ENCODE measurements around the gene ATL1. TPM values are rescaled to one million over a fixed set of nuclear protein-coding genes. Genes with fewer than 3 reads are reported as not detected.
"Not testable (repeated sequence)": the region's sequence is repeated elsewhere in the genome, so short reads cannot be mapped to it uniquely, and the experiment has no call there.

Gene ATL1
- total RNA-seq, 1 donor from 2014 or later: 8.4 TPM

DNA sequence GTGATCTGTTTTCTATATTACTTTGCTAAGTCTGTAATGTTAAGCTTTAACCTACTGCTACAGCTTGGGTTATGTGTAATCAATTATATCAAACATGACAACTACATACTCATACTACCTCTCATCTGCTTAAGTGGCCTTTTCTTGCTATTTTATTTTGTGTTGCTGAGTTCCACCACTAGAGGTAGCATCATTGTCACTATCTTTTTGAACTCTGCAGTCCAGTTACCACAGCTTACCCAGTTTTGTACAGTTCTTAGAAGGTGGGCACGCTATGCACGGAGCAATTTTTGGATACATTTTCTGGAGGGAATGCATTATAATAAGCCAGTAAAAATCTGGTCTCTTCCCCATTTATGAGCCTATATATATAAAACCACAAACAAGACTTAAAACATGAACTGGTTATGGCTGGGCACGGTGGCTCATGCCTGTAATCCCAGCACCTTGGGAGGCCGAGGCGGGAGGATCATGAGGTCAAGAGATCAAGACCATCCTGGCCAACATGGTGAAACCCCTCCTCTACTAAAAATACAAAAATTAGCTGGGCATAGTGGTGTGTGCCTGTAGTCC lies 59.7 kb downstream of the ATL1 start:
- TF ChIP-seq, protein P1, sequence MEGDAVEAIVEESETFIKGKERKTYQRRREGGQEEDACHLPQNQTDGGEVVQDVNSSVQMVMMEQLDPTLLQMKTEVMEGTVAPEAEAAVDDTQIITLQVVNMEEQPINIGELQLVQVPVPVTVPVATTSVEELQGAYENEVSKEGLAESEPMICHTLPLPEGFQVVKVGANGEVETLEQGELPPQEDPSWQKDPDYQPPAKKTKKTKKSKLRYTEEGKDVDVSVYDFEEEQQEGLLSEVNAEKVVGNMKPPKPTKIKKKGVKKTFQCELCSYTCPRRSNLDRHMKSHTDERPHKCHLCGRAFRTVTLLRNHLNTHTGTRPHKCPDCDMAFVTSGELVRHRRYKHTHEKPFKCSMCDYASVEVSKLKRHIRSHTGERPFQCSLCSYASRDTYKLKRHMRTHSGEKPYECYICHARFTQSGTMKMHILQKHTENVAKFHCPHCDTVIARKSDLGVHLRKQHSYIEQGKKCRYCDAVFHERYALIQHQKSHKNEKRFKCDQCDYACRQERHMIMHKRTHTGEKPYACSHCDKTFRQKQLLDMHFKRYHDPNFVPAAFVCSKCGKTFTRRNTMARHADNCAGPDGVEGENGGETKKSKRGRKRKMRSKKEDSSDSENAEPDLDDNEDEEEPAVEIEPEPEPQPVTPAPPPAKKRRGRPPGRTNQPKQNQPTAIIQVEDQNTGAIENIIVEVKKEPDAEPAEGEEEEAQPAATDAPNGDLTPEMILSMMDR (IDR thresholded peaks at IDR 0.05): peak; percentile 49
- no peak for ATAC-seq

DNA sequence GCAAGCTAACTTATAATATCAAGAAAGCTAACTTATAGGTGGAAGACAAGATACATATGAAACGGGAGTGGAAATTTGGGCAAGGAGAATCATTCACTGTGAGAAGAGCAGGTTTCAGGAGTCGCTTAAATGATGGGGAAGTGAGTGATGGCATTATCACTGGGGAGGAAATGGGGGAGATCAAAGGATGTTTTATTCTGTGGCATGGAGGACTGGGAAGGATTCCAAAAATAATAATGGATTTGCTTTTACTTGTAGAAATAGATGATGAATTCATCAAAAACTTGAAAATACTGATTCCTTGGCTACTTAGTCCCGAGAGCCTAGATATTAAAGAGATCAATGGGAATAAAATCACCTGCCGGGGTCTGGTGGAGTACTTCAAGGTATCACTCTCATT lies 60.4 kb downstream of the ATL1 start:
- no peak overlapping the region for H3K4me3 ChIP-seq
- TF ChIP-seq, protein P1 (IDR thresholded peaks at IDR 0.05): no peak
- intact Hi-C loops (cut with DNase I): no loop called here
- ATAC-seq (no peak), DNase-seq (no peak)
- no peaks in the 10 kb centered on the region for H3K9me3 ChIP-seq
- no peaks in the 10 kb centered on the region for H3K4me1 ChIP-seq
- no peaks in the 10 kb centered on the region for H3K27me3 ChIP-seq (ENCODE audit: low read depth)
- peaks cover 4% of the 10 kb centered on the region for H3K36me3 ChIP-seq
- H3K27ac ChIP-seq: no peak overlapping the region

More for the DNA sequence above, 59.7 kb downstream of the ATL1 start:
- Histone ChIP-seq H3K4me1 (no peaks in the 10 kb centered on the region), H3K4me3 (no peak overlapping the region), H3K9me3 (no peaks in the 10 kb centered on the region), H3K36me3 (peaks cover 4% of the 10 kb centered on the region), H3K27ac (no peak overlapping the region), H3K27me3 (ENCODE audit: low read depth) (no peaks in the 10 kb centered on the region)
- intact Hi-C loops (cut with DNase I): no loop called here
- no peak for DNase-seq

DNA sequence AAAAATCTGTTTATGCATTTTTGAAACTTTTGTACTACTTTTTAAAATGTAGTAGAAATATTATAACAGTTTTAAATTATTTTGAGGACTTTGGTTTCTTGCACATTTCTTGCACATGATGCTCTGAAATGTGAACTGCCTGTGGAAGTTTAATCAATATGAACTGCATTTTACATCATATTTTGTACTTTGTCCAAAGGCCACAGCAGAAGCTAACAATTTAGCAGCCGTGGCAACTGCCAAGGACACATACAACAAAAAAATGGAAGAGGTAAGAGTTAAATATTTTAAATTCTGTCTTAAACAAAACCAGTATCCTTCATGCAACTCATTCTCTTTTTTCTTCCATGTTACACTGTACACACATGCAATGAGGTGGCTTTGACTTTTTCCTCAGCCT lies 63.0 kb downstream of the ATL1 start:
- intact Hi-C loops (cut with DNase I): no loop called here
- Histone ChIP-seq H3K4me1 (no peaks in the 10 kb centered on the region), H3K36me3 (peaks cover 3% of the 10 kb centered on the region), H3K9me3 (no peaks in the 10 kb centered on the region), H3K27ac (no peak overlapping the region), H3K4me3 (no peak overlapping the region), H3K27me3 (ENCODE audit: low read depth) (no peaks in the 10 kb centered on the region)
- TF ChIP-seq, protein P1 (IDR thresholded peaks at IDR 0.05): no peak
- ATAC-seq (no peak), DNase-seq (no peak)

DNA sequence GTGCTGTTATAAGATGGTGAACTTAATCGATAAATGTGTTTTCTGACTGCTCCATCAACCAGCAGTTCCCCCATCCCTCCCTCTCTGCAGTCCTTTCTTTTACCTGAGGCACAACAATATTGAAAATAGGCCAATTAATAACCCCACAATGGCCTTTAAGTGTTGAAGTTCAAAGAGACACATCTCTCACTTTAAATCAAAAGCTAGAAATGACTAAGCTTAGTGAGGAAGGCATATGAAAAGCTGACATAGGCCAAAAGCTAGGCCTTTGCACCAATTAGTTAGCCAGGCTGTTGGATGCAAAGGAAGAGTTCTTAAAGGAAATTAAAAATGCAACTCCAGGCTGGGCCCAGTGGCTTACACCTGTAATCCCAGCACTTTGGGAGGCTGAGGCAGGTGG lies 64.5 kb downstream of the ATL1 start:
- no peak for DNase-seq
- no peak overlapping the region for H3K27ac ChIP-seq
- TF ChIP-seq, protein P1 (IDR thresholded peaks at IDR 0.05): no peak
- H3K4me3 ChIP-seq: no peak overlapping the region
- intact Hi-C loops (cut with DNase I): no loop called here
- H3K9me3 ChIP-seq: no peaks in the 10 kb centered on the region
- no peaks in the 10 kb centered on the region for H3K27me3 ChIP-seq (ENCODE audit: low read depth)
- H3K4me1 ChIP-seq: no peaks in the 10 kb centered on the region
- H3K36me3 ChIP-seq: peaks cover 16% of the 10 kb centered on the region
- no peak for ATAC-seq

DNA sequence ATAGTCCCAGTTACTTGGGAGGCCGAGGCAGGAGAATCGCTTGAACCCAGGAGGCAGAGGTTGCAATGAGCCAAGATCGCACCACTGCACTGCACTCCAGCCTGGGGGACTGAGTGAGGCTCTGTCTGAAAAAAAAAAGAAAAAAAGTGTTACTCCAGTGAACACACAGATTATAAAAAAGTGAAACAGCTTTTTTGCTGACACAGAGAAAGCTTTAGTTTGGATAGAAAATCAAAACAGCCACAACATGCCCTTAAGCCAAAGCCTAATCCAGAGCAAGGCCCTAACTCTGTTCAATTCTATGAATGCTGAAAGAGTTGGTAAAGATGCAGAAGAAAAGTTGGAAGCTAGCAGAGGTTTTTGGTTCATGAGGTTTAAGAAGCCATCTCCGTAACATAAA lies 65.0 kb downstream of the ATL1 start:
- ATAC-seq; intact Hi-C loops (cut with DNase I); H3K4me1 ChIP-seq; H3K27ac ChIP-seq; H3K9me3 ChIP-seq; H3K4me3 ChIP-seq; DNase-seq; H3K27me3 ChIP-seq (ENCODE audit: low read depth): not testable (repeated sequence)
- H3K36me3 ChIP-seq: peaks cover 19% of the 10 kb centered on the region

DNA sequence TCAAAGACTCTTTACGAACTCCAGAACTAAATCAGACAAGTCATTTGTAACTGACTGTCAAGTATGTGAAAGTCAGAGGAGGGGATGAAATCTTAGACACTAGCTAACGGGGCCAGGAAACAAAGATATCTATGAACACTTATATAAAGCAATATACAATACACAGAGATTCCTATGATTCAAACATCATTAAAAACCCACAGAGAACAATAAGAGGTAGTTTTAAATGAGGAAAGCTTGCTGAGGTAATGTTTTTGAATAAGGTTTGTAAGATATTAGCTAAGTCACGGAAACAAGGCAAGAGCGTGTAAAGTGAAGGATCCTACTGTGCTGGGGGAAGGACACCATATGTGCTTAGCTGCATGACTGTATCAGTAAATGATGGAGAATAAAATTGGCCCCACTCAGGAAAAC lies 71.5 kb downstream of the ATL1 start:
- Histone ChIP-seq H3K4me1 (no peaks in the 10 kb centered on the region), H3K36me3 (peaks cover 49% of the 10 kb centered on the region), H3K9me3 (no peaks in the 10 kb centered on the region), H3K27ac (no peak overlapping the region), H3K27me3 (ENCODE audit: low read depth) (no peaks in the 10 kb centered on the region), H3K4me3 (no peak overlapping the region)
- TF ChIP-seq, protein P1 (IDR thresholded peaks at IDR 0.05): no peak
- intact Hi-C loops (cut with DNase I): no loop called here
- DNase-seq (no peak), ATAC-seq (no peak)

Measured in lower lobe of right lung (tissue), 2 donors.